Measurements from ENCODE around the gene CEACAM7.

CEACAM7 gene

GRCh38 chr19:41691268-41691970, 3.3 kb upstream of the CEACAM7 start:
- peaks cover 0 to 7% of the 10 kb centered on the region in 2 donors for H3K27me3 ChIP-seq (ENCODE audit: control insufficient read depth in 1 of 2, insufficient read depth in 2 of 2, low read length in 2 of 2)
- H3K9me3 ChIP-seq (ENCODE audit: control insufficient read depth in 1 of 2, low read length in 2 of 2): no peaks in the 10 kb centered on the region
- H3K4me1 ChIP-seq (ENCODE audit: control insufficient read depth in 1 of 2, insufficient read depth in 2 of 2, low read length in 2 of 2): no peaks in the 10 kb centered on the region

GRCh38 chr19:41690801-41691065, 2.7 kb upstream of the CEACAM7 start:
- Histone ChIP-seq H3K9ac (ENCODE audit: low read depth in 1 of 2, low read length in 2 of 2) (no peak overlapping the region), H3K9me3 (ENCODE audit: control insufficient read depth in 1 of 2, low read length in 2 of 2) (no peaks in the 10 kb centered on the region), H3K4me1 (ENCODE audit: control insufficient read depth in 1 of 2, insufficient read depth in 2 of 2, low read length in 2 of 2) (no peaks in the 10 kb centered on the region), H3K27ac (ENCODE audit: low read depth, low read length) (no peak overlapping the region), H3K27me3 (ENCODE audit: control insufficient read depth in 1 of 2, insufficient read depth in 2 of 2, low read length in 2 of 2) (peaks cover 0 to 7% of the 10 kb centered on the region in 2 donors), H3K4me3 (ENCODE audit: low read depth in 1 of 2, low read length in 2 of 2) (no peak overlapping the region), H3K36me3 (ENCODE audit: control insufficient read depth in 1 of 2, insufficient read depth in 2 of 2, low read length in 2 of 2) (no peaks in the 10 kb centered on the region)

More at GRCh38 chr19:41691268-41691970, 3.3 kb upstream of the CEACAM7 start:
- no peak overlapping the region for H3K4me3 ChIP-seq (ENCODE audit: low read depth in 1 of 2, low read length in 2 of 2)
- H3K9ac ChIP-seq (ENCODE audit: low read depth in 1 of 2, low read length in 2 of 2): no peak overlapping the region
- H3K36me3 ChIP-seq (ENCODE audit: control insufficient read depth in 1 of 2, insufficient read depth in 2 of 2, low read length in 2 of 2): no peaks in the 10 kb centered on the region
- H3K27ac ChIP-seq (ENCODE audit: low read depth, low read length): no peak overlapping the region

GRCh38 chr19:41689993-41690800, 2.1 kb upstream of the CEACAM7 start:
- no peaks in the 10 kb centered on the region for H3K4me1 ChIP-seq (ENCODE audit: control insufficient read depth in 1 of 2, insufficient read depth in 2 of 2, low read length in 2 of 2)
- H3K27ac ChIP-seq (ENCODE audit: low read depth, low read length): no peak overlapping the region
- H3K9ac ChIP-seq (ENCODE audit: low read depth in 1 of 2, low read length in 2 of 2): no peak overlapping the region
- no peaks in the 10 kb centered on the region for H3K9me3 ChIP-seq (ENCODE audit: control insufficient read depth in 1 of 2, low read length in 2 of 2)
- no peak overlapping the region for H3K4me3 ChIP-seq (ENCODE audit: low read depth in 1 of 2, low read length in 2 of 2)
- H3K36me3 ChIP-seq (ENCODE audit: control insufficient read depth in 1 of 2, insufficient read depth in 2 of 2, low read length in 2 of 2): no peaks in the 10 kb centered on the region
- H3K27me3 ChIP-seq (ENCODE audit: control insufficient read depth in 1 of 2, insufficient read depth in 2 of 2, low read length in 2 of 2): peaks cover 0 to 4% of the 10 kb centered on the region in 2 donors

- Histone ChIP-seq H3K9ac (ENCODE audit: low read depth in 1 of 2, low read length in 2 of 2) (no peak overlapping the region), H3K27me3 (ENCODE audit: control insufficient read depth in 1 of 2, insufficient read depth in 2 of 2, low read length in 2 of 2) (peaks cover 0 to 3% of the 10 kb centered on the region in 2 donors), H3K27ac (ENCODE audit: low read depth, low read length) (no peak overlapping the region), H3K4me1 (ENCODE audit: control insufficient read depth in 1 of 2, insufficient read depth in 2 of 2, low read length in 2 of 2) (no peaks in the 10 kb centered on the region), H3K9me3 (ENCODE audit: control insufficient read depth in 1 of 2, low read length in 2 of 2) (no peaks in the 10 kb centered on the region), H3K4me3 (ENCODE audit: low read depth in 1 of 2, low read length in 2 of 2) (no peak overlapping the region), H3K36me3 (ENCODE audit: control insufficient read depth in 1 of 2, insufficient read depth in 2 of 2, low read length in 2 of 2) (no peaks in the 10 kb centered on the region)
These were observed 617 bp upstream of the CEACAM7 start for GRCh38 chr19:41688687-41689086.

GRCh38 chr19:41687419-41687818, 651 bp downstream of the CEACAM7 start:
- H3K27ac ChIP-seq (ENCODE audit: low read depth, low read length): no peak overlapping the region
- no peaks in the 10 kb centered on the region for H3K4me1 ChIP-seq (ENCODE audit: control insufficient read depth in 1 of 2, insufficient read depth in 2 of 2, low read length in 2 of 2)
- H3K9ac ChIP-seq (ENCODE audit: low read depth in 1 of 2, low read length in 2 of 2): no peak overlapping the region
- H3K4me3 ChIP-seq (ENCODE audit: low read depth in 1 of 2, low read length in 2 of 2): no peak overlapping the region
- no peaks in the 10 kb centered on the region for H3K36me3 ChIP-seq (ENCODE audit: control insufficient read depth in 1 of 2, insufficient read depth in 2 of 2, low read length in 2 of 2)
- H3K27me3 ChIP-seq (ENCODE audit: control insufficient read depth in 1 of 2, insufficient read depth in 2 of 2, low read length in 2 of 2): peaks cover 0 to 3% of the 10 kb centered on the region in 2 donors
- no peaks in the 10 kb centered on the region for H3K9me3 ChIP-seq (ENCODE audit: control insufficient read depth in 1 of 2, low read length in 2 of 2)

- no peaks in the 10 kb centered on the region for H3K4me1 ChIP-seq (ENCODE audit: control insufficient read depth in 1 of 2, insufficient read depth in 2 of 2, low read length in 2 of 2)
- H3K36me3 ChIP-seq (ENCODE audit: control insufficient read depth in 1 of 2, insufficient read depth in 2 of 2, low read length in 2 of 2): no peaks in the 10 kb centered on the region
- H3K9me3 ChIP-seq (ENCODE audit: control insufficient read depth in 1 of 2, low read length in 2 of 2): no peaks in the 10 kb centered on the region
- H3K9ac ChIP-seq (ENCODE audit: low read depth in 1 of 2, low read length in 2 of 2): no peak overlapping the region
- no peak overlapping the region for H3K4me3 ChIP-seq (ENCODE audit: low read depth in 1 of 2, low read length in 2 of 2)
- peaks cover 4% of the 10 kb centered on the region in 2 donors for H3K27me3 ChIP-seq (ENCODE audit: control insufficient read depth in 1 of 2, insufficient read depth in 2 of 2, low read length in 2 of 2)
- no peak overlapping the region for H3K27ac ChIP-seq (ENCODE audit: low read depth, low read length)
These were observed 5.6 kb downstream of the CEACAM7 start for GRCh38 chr19:41682437-41682836.

- Histone ChIP-seq H3K9me3 (ENCODE audit: control insufficient read depth in 1 of 2, low read length in 2 of 2) (no peaks in the 10 kb centered on the region), H3K27ac (ENCODE audit: low read depth, low read length) (no peak overlapping the region), H3K9ac (ENCODE audit: low read depth in 1 of 2, low read length in 2 of 2) (no peak overlapping the region)
These were observed 16.6 kb downstream of the CEACAM7 start for GRCh38 chr19:41671486-41671885.

GRCh38 chr19:41670755-41671154, 17.3 kb downstream of the CEACAM7 start:
- Histone ChIP-seq H3K4me1 (ENCODE audit: control insufficient read depth in 1 of 2, insufficient read depth in 2 of 2, low read length in 2 of 2) (no peaks in the 10 kb centered on the region), H3K9ac (ENCODE audit: low read depth in 1 of 2, low read length in 2 of 2) (no peak overlapping the region), H3K36me3 (ENCODE audit: control insufficient read depth in 1 of 2, insufficient read depth in 2 of 2, low read length in 2 of 2) (no peaks in the 10 kb centered on the region), H3K9me3 (ENCODE audit: control insufficient read depth in 1 of 2, low read length in 2 of 2) (peaks cover 4 to 6% of the 10 kb centered on the region in 2 donors), H3K27me3 (ENCODE audit: control insufficient read depth in 1 of 2, insufficient read depth in 2 of 2, low read length in 2 of 2) (peaks cover 14 to 17% of the 10 kb centered on the region in 2 donors), H3K4me3 (ENCODE audit: low read depth in 1 of 2, low read length in 2 of 2) (no peak overlapping the region), H3K27ac (ENCODE audit: low read depth, low read length) (no peak overlapping the region)

More at GRCh38 chr19:41671486-41671885, 16.6 kb downstream of the CEACAM7 start:
- Histone ChIP-seq H3K36me3 (ENCODE audit: control insufficient read depth in 1 of 2, insufficient read depth in 2 of 2, low read length in 2 of 2) (no peaks in the 10 kb centered on the region), H3K4me3 (ENCODE audit: low read depth in 1 of 2, low read length in 2 of 2) (no peak overlapping the region), H3K27me3 (ENCODE audit: control insufficient read depth in 1 of 2, insufficient read depth in 2 of 2, low read length in 2 of 2) (peaks cover 14 to 22% of the 10 kb centered on the region in 2 donors), H3K4me1 (ENCODE audit: control insufficient read depth in 1 of 2, insufficient read depth in 2 of 2, low read length in 2 of 2) (no peaks in the 10 kb centered on the region)

- Histone ChIP-seq H3K9me3 (ENCODE audit: control insufficient read depth in 1 of 2, low read length in 2 of 2) (peaks cover 8% of the 10 kb centered on the region in 2 donors), H3K27me3 (ENCODE audit: control insufficient read depth in 1 of 2, insufficient read depth in 2 of 2, low read length in 2 of 2) (peaks cover 10 to 12% of the 10 kb centered on the region in 2 donors), H3K27ac (ENCODE audit: low read depth, low read length) (no peak overlapping the region), H3K9ac (ENCODE audit: low read depth in 1 of 2, low read length in 2 of 2) (no peak overlapping the region), H3K4me1 (ENCODE audit: control insufficient read depth in 1 of 2, insufficient read depth in 2 of 2, low read length in 2 of 2) (no peaks in the 10 kb centered on the region), H3K4me3 (ENCODE audit: low read depth in 1 of 2, low read length in 2 of 2) (no peak overlapping the region), H3K36me3 (ENCODE audit: control insufficient read depth in 1 of 2, insufficient read depth in 2 of 2, low read length in 2 of 2) (no peaks in the 10 kb centered on the region)
These were observed 19.8 kb downstream of the CEACAM7 start for GRCh38 chr19:41668315-41668714.

GRCh38 chr19:41666075-41666474, 22.0 kb downstream of the CEACAM7 start:
- H3K27ac ChIP-seq (ENCODE audit: low read depth, low read length): no peak overlapping the region
- peaks cover 8 to 10% of the 10 kb centered on the region in 2 donors for H3K27me3 ChIP-seq (ENCODE audit: control insufficient read depth in 1 of 2, insufficient read depth in 2 of 2, low read length in 2 of 2)
- H3K4me1 ChIP-seq (ENCODE audit: control insufficient read depth in 1 of 2, insufficient read depth in 2 of 2, low read length in 2 of 2): no peaks in the 10 kb centered on the region
- no peak overlapping the region for H3K4me3 ChIP-seq (ENCODE audit: low read depth in 1 of 2, low read length in 2 of 2)
- no peaks in the 10 kb centered on the region for H3K36me3 ChIP-seq (ENCODE audit: control insufficient read depth in 1 of 2, insufficient read depth in 2 of 2, low read length in 2 of 2)
- H3K9ac ChIP-seq (ENCODE audit: low read depth in 1 of 2, low read length in 2 of 2): no peak overlapping the region
- H3K9me3 ChIP-seq (ENCODE audit: control insufficient read depth in 1 of 2, low read length in 2 of 2): peaks cover 8% of the 10 kb centered on the region in 2 donors

Data from duodenal mucosa (tissue), 2 donors.